ENCODE results near the gene BASP1. TPM values are rescaled to one million over a fixed set of nuclear protein-coding genes. Genes with fewer than 3 reads are reported as not detected.

The BASP1 gene
- polyA plus RNA-seq, 4 donors, result 0.67 to 9.5 (median 6.9) TPM

GRCh38 chr5:17230808-17231525 is 13.5 kb downstream of the BASP1 start:
- H3K36me3 ChIP-seq (ENCODE audit: control insufficient read depth in 3 of 3, insufficient read depth in 2 of 3, low read depth in 1 of 3, low read length in 3 of 3), result no peaks in the 10 kb centered on the region
- no peak overlapping the region for H3K27ac ChIP-seq (ENCODE audit: low read depth in 1 of 3, low read length in 2 of 3)
- FAIRE-seq (no peak), DNase-seq (no peak)
- 81 to 84% (median 82%) methylated on average over 10 of the region's 10 CpGs for WGBS, 3 donors
- no peaks in the 10 kb centered on the region for H3K4me1 ChIP-seq (ENCODE audit: control insufficient read depth in 3 of 3, insufficient read depth in 2 of 3, low read depth in 1 of 3, low read length in 2 of 3)
- H3K9me3 ChIP-seq (ENCODE audit: control insufficient read depth in 2 of 2, insufficient read depth in 1 of 2, low read depth in 1 of 2, low read length in 1 of 2), result no peaks in the 10 kb centered on the region
- H3K4me3 ChIP-seq (ENCODE audit: low read depth in 1 of 3, low read length in 3 of 3), result no peak overlapping the region
- H3K27me3 ChIP-seq (ENCODE audit: control insufficient read depth in 3 of 3, insufficient read depth in 3 of 3, low read length in 3 of 3), result no peaks in the 10 kb centered on the region

- Histone ChIP-seq H3K4me1 (ENCODE audit: control insufficient read depth in 3 of 3, insufficient read depth in 2 of 3, low read depth in 1 of 3, low read length in 2 of 3) (no peaks in the 10 kb centered on the region), H3K9me3 (ENCODE audit: control insufficient read depth in 2 of 2, insufficient read depth in 1 of 2, low read depth in 1 of 2, low read length in 1 of 2) (no peaks in the 10 kb centered on the region), H3K4me3 (ENCODE audit: low read depth in 1 of 3, low read length in 3 of 3) (no peak overlapping the region), H3K27ac (ENCODE audit: low read depth in 1 of 3, low read length in 2 of 3) (no peak overlapping the region), H3K27me3 (ENCODE audit: control insufficient read depth in 3 of 3, insufficient read depth in 3 of 3, low read length in 3 of 3) (no peaks in the 10 kb centered on the region), H3K36me3 (ENCODE audit: control insufficient read depth in 3 of 3, insufficient read depth in 2 of 3, low read depth in 1 of 3, low read length in 3 of 3) (no peaks in the 10 kb centered on the region)
- WGBS, 3 donors, result 56 to 75% (median 61%) methylated on average over 9 of the region's 9 CpGs
- DNase-seq (no peak), FAIRE-seq (no peak)
These were observed 15.0 kb downstream of the BASP1 start for GRCh38 chr5:17232405-17232804.

DNA sequence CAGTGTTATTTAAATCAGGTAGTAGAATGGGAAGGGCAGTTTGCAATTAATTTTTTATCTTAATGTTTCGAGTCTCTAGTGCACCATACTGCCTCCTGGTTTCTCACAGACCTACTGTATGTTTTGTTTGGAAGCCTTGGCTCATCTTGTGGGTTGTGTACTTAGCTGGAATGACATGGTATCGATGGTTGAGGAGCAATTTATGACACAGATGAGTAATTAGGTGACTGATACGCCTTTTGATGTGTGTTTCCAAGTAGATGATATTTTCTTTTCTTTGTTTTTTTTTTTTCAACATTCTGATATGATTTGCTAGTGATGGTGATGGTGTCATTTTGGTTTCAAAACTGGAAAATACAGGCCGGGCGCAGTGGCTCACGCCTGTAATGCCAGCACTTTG is 16.1 kb downstream of the BASP1 start:
- H3K4me1 ChIP-seq (ENCODE audit: control insufficient read depth in 3 of 3, insufficient read depth in 2 of 3, low read depth in 1 of 3, low read length in 2 of 3), result no peaks in the 10 kb centered on the region
- FAIRE-seq, result no peak
- no peak overlapping the region for H3K4me3 ChIP-seq (ENCODE audit: low read depth in 1 of 3, low read length in 3 of 3)
- H3K27ac ChIP-seq (ENCODE audit: low read depth in 1 of 3, low read length in 2 of 3), result no peak overlapping the region
- H3K36me3 ChIP-seq (ENCODE audit: control insufficient read depth in 3 of 3, insufficient read depth in 2 of 3, low read depth in 1 of 3, low read length in 3 of 3), result no peaks in the 10 kb centered on the region
- DNase-seq, result no peak
- WGBS, 3 donors, result 54 to 79% (median 57%) methylated on average over 6 of the region's 6 CpGs
- H3K27me3 ChIP-seq (ENCODE audit: control insufficient read depth in 3 of 3, insufficient read depth in 3 of 3, low read length in 3 of 3), result no peaks in the 10 kb centered on the region
- no peaks in the 10 kb centered on the region for H3K9me3 ChIP-seq (ENCODE audit: control insufficient read depth in 2 of 2, insufficient read depth in 1 of 2, low read depth in 1 of 2, low read length in 1 of 2)

DNA sequence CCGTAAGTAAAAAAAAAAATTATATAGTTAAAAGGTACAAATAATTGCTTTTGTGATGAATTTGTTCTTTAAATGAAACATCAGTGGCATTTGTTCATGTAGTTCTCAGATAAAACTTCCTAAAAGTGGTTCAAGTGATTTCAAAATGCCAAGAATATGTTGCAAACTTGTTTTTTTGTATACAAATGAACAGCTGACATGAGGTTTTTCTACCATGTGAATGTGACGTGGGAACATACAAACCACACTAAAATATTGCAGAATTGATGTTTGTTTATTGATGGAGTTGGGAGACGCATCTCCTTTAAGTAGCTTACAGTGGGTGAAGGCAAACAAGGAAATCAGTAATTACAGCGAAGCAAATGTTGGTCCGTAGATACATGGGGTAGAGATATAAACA is 16.9 kb downstream of the BASP1 start:
- DNase-seq (no peak), FAIRE-seq (no peak)
- no peaks in the 10 kb centered on the region for H3K4me1 ChIP-seq (ENCODE audit: control insufficient read depth in 3 of 3, insufficient read depth in 2 of 3, low read depth in 1 of 3, low read length in 2 of 3)
- no peak overlapping the region for H3K27ac ChIP-seq (ENCODE audit: low read depth in 1 of 3, low read length in 2 of 3)
- H3K27me3 ChIP-seq (ENCODE audit: control insufficient read depth in 3 of 3, insufficient read depth in 3 of 3, low read length in 3 of 3), result no peaks in the 10 kb centered on the region
- no peak overlapping the region for H3K4me3 ChIP-seq (ENCODE audit: low read depth in 1 of 3, low read length in 3 of 3)
- H3K36me3 ChIP-seq (ENCODE audit: control insufficient read depth in 3 of 3, insufficient read depth in 2 of 3, low read depth in 1 of 3, low read length in 3 of 3), result no peaks in the 10 kb centered on the region
- no peaks in the 10 kb centered on the region for H3K9me3 ChIP-seq (ENCODE audit: control insufficient read depth in 2 of 2, insufficient read depth in 1 of 2, low read depth in 1 of 2, low read length in 1 of 2)
- WGBS, 3 donors, result 71 to 83% (median 71%) methylated on average over 5 of the region's 5 CpGs

DNA sequence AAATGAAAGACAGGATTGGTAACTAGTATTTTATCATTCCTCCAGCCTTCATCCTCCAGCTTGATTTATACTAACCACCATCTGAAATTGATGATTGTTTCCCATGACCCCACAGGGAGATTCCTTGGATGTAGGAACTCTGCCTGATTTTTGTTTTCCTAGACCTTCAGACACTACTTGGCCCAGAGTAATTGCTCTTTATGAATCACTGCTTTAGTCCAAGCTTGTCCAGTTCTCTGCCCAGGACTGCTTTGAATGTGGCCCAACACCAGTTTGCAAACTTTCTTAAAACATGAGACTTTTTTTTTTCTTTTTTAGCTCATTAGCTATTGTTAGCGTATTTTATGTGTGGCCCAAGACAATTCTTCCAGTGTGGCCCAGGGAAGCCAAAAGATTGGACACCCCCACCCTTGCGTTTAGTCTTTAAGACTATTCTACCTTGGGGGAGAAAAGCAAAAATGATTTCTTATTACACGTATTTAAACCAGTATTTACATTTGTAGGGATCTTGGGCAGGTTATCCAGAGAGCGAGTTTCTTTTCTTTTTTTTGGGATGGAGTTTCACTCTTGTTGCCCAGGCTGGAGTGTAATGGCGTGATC is 18.4 kb downstream of the BASP1 start:
- no peak overlapping the region for H3K27ac ChIP-seq (ENCODE audit: low read depth in 1 of 3, low read length in 2 of 3)
- H3K27me3 ChIP-seq (ENCODE audit: control insufficient read depth in 3 of 3, insufficient read depth in 3 of 3, low read length in 3 of 3), result no peaks in the 10 kb centered on the region
- H3K9me3 ChIP-seq (ENCODE audit: control insufficient read depth in 2 of 2, insufficient read depth in 1 of 2, low read depth in 1 of 2, low read length in 1 of 2), result no peaks in the 10 kb centered on the region
- FAIRE-seq (no peak), DNase-seq (no peak)
- no peak overlapping the region for H3K4me3 ChIP-seq (ENCODE audit: low read depth in 1 of 3, low read length in 3 of 3)
- 87 to 95% (median 88%) methylated on average over 5 of the region's 5 CpGs for WGBS, 3 donors
- no peaks in the 10 kb centered on the region for H3K36me3 ChIP-seq (ENCODE audit: control insufficient read depth in 3 of 3, insufficient read depth in 2 of 3, low read depth in 1 of 3, low read length in 3 of 3)
- H3K4me1 ChIP-seq (ENCODE audit: control insufficient read depth in 3 of 3, insufficient read depth in 2 of 3, low read depth in 1 of 3, low read length in 2 of 3), result no peaks in the 10 kb centered on the region

DNA sequence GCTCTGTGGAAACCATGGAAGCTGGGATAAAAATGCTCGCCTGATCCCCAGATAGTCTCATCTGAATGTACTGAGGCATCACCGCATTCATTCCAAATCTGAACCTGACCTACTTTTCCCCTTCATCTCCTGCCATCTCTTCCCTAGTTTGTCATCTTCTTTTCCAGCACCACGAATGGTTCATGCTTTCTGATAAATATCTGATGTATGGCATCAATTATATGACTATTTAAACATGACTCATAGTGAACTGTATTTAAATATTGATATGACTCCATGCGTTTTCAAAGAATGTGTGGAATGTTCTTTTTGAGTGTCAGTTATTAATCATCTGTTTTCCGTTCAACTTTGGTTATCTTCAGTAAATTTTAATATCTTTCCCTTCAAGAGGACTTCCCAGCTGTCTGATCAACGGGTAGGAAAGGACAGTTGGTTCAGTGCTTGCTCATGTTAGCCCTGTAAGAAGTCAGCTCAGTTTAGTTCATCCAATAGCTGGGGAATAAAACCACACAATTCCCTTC is 21.1 kb downstream of the BASP1 start:
- Histone ChIP-seq H3K36me3 (ENCODE audit: control insufficient read depth in 3 of 3, insufficient read depth in 2 of 3, low read depth in 1 of 3, low read length in 3 of 3) (no peaks in the 10 kb centered on the region), H3K9me3 (ENCODE audit: control insufficient read depth in 2 of 2, insufficient read depth in 1 of 2, low read depth in 1 of 2, low read length in 1 of 2) (no peaks in the 10 kb centered on the region), H3K27ac (ENCODE audit: low read depth in 1 of 3, low read length in 2 of 3) (no peak overlapping the region), H3K4me3 (ENCODE audit: low read depth in 1 of 3, low read length in 3 of 3) (no peak overlapping the region), H3K4me1 (ENCODE audit: control insufficient read depth in 3 of 3, insufficient read depth in 2 of 3, low read depth in 1 of 3, low read length in 2 of 3) (no peaks in the 10 kb centered on the region), H3K27me3 (ENCODE audit: control insufficient read depth in 3 of 3, insufficient read depth in 3 of 3, low read length in 3 of 3) (no peaks in the 10 kb centered on the region)
- DNase-seq, result no peak
- no peak for FAIRE-seq
- WGBS, 3 donors, result 41 to 55% (median 49%) methylated on average over 6 of the region's 6 CpGs

DNA sequence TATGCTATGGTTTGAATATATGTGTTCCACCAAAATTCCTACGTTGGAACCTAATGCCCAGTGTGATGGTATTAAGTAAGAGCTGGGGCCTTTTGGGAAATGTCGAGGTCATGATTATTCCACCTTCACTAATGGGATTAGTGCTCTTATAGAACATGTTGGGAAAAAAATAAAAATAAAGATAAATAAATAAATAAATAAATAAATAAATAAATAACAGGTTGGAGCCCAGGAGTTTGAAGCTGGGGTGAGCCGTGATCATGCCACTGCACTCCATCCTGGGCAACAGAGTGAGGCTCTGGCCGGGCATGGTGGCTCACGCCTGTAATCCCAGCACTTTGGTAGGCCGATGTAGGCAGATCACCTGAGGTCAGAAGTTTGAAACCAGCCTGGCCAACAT is 22.5 kb downstream of the BASP1 start:
- Histone ChIP-seq H3K36me3 (ENCODE audit: control insufficient read depth in 3 of 3, insufficient read depth in 2 of 3, low read depth in 1 of 3, low read length in 3 of 3) (no peaks in the 10 kb centered on the region), H3K27ac (ENCODE audit: low read depth in 1 of 3, low read length in 2 of 3) (no peak overlapping the region), H3K27me3 (ENCODE audit: control insufficient read depth in 3 of 3, insufficient read depth in 3 of 3, low read length in 3 of 3) (no peaks in the 10 kb centered on the region), H3K4me1 (ENCODE audit: control insufficient read depth in 3 of 3, insufficient read depth in 2 of 3, low read depth in 1 of 3, low read length in 2 of 3) (no peaks in the 10 kb centered on the region), H3K9me3 (ENCODE audit: control insufficient read depth in 2 of 2, insufficient read depth in 1 of 2, low read depth in 1 of 2, low read length in 1 of 2) (no peaks in the 10 kb centered on the region), H3K4me3 (ENCODE audit: low read depth in 1 of 3, low read length in 3 of 3) (no peak overlapping the region)
- DNase-seq, result no peak
- no peak for FAIRE-seq
- WGBS, 3 donors, result 87 to 92% (median 91%) methylated on average over 6 of the region's 6 CpGs

- H3K4me3 ChIP-seq (ENCODE audit: low read depth in 1 of 3, low read length in 3 of 3), result no peak overlapping the region
- H3K36me3 ChIP-seq (ENCODE audit: control insufficient read depth in 3 of 3, insufficient read depth in 2 of 3, low read depth in 1 of 3, low read length in 3 of 3), result no peaks in the 10 kb centered on the region
- DNase-seq (no peak), FAIRE-seq (no peak)
- H3K9me3 ChIP-seq (ENCODE audit: control insufficient read depth in 2 of 2, insufficient read depth in 1 of 2, low read depth in 1 of 2, low read length in 1 of 2), result no peaks in the 10 kb centered on the region
- H3K27me3 ChIP-seq (ENCODE audit: control insufficient read depth in 3 of 3, insufficient read depth in 3 of 3, low read length in 3 of 3), result no peaks in the 10 kb centered on the region
- WGBS, 3 donors, result 94 to 100% (median 95%) methylated on average over 1 of the region's 1 CpG
- H3K4me1 ChIP-seq (ENCODE audit: control insufficient read depth in 3 of 3, insufficient read depth in 2 of 3, low read depth in 1 of 3, low read length in 2 of 3), result no peaks in the 10 kb centered on the region
- H3K27ac ChIP-seq (ENCODE audit: low read depth in 1 of 3, low read length in 2 of 3), result no peak overlapping the region
These were observed 23.1 kb downstream of the BASP1 start for GRCh38 chr5:17240487-17240886.

Measured in small intestine (tissue), 7 donors.